Measurements from ENCODE around the gene IGSF9.

GRCh38 chr1:159927849-159928431 lies 17.5 kb downstream of the IGSF9 start:
- TF ChIP-seq CTCF (IDR thresholded peaks at IDR 0.05; ENCODE audit: low read length), result no peak
- TF ChIP-seq EZH2 (optimal IDR thresholded peaks at IDR 0.05; ENCODE audit: low read depth, low read length), result no peak
- TF ChIP-seq EZH2phosphoT487 (IDR thresholded peaks at IDR 0.05; ENCODE audit: low read length), result no peak

Data from MM.1S (cell line).